Keratinocyte (primary cell): ENCODE data around the gene CCS. TPM values are rescaled to one million over a fixed set of nuclear protein-coding genes. Genes with fewer than 3 reads are reported as not detected.

ENCODE experiments used
- DNase-seq: peaks from one replicate; pipeline ENCODE4 v3.0.0-alpha.2; 2011; ENCODE audit warnings: low read depth, missing footprints, low spot score
- FAIRE-seq: peaks from 2 replicates; lab custom pipeline; 2011; peaks lifted over from hg19 to GRCh38; lab: Jason Lieb, UNC
- H2AFZ ChIP-seq: 2 replicates; pipeline ENCODE4 v1.6.0; 2012; ENCODE audit warnings: low read length, control low read depth, inconsistent platforms; ENCODE audit not compliant: control insufficient read depth
- H3K27ac ChIP-seq: 2 replicates; pipeline ENCODE4 v1.5.1; 2011; ENCODE audit warnings: low read length; ENCODE audit not compliant: control insufficient read depth, insufficient read depth
- H3K27me3 ChIP-seq: 3 replicates; pipeline ENCODE4 v1.6.0; 2011; ENCODE audit warnings: low read length; ENCODE audit not compliant: control insufficient read depth, insufficient read depth; ENCODE audit errors: extremely low read depth
- H3K36me3 ChIP-seq, 2 experiments: 2 replicates in 1 of 2; 3 replicates in 1 of 2; pipeline ENCODE4 v1.5.1; 2011; ENCODE audit warnings: low read length in 2 of 2, mild to moderate bottlenecking in 1 of 2; ENCODE audit not compliant: control insufficient read depth in 2 of 2, insufficient read depth in 2 of 2; ENCODE audit errors: extremely low read depth in 1 of 2
- H3K4me1 ChIP-seq: 3 replicates; pipeline ENCODE4 v1.5.1; 2011; ENCODE audit warnings: low read length; ENCODE audit not compliant: control insufficient read depth, insufficient read depth; ENCODE audit errors: extremely low read depth
- H3K4me2 ChIP-seq: 3 replicates; pipeline ENCODE4 v1.6.0; 2011; ENCODE audit warnings: low read depth, low read length; ENCODE audit not compliant: control insufficient read depth, insufficient read depth; ENCODE audit errors: extremely low read depth
- H3K4me3 ChIP-seq, 3 experiments: fragments of 200-600 bp in 1 of 3; sonication (generic) in 1 of 3; 2 replicates in 2 of 3; 3 replicates in 1 of 3; pipeline ENCODE4 v1.5.1; 2011 to 2016; ENCODE audit warnings: low read length in 3 of 3, mild to moderate bottlenecking in 3 of 3, control low read depth in 2 of 3, inconsistent platforms in 1 of 3, low read depth in 1 of 3, mixed read lengths in 1 of 3, mixed run types in 1 of 3, moderate library complexity in 1 of 3; ENCODE audit not compliant: control insufficient read depth in 2 of 3, insufficient read depth in 2 of 3; ENCODE audit errors: extremely low read depth in 1 of 3
- H3K79me2 ChIP-seq: 2 replicates; pipeline ENCODE4 v1.6.0; 2012; ENCODE audit warnings: low read length; ENCODE audit not compliant: control insufficient read depth, insufficient read depth
- H3K9ac ChIP-seq: 3 replicates; pipeline ENCODE4 v1.6.0; 2011; ENCODE audit warnings: low read length; ENCODE audit not compliant: control insufficient read depth, insufficient read depth; ENCODE audit errors: extremely low read depth
- H3K9me1 ChIP-seq: 3 replicates; pipeline ENCODE4 v1.6.0; 2011; ENCODE audit warnings: low read length; ENCODE audit not compliant: control insufficient read depth, insufficient read depth; ENCODE audit errors: extremely low read depth
- H3K9me3 ChIP-seq: 2 replicates; pipeline ENCODE4 v1.5.1; 2012; ENCODE audit warnings: low read depth, low read length; ENCODE audit not compliant: control insufficient read depth
- H4K20me1 ChIP-seq: 3 replicates; pipeline ENCODE4 v1.6.0; 2011; ENCODE audit warnings: low read length; ENCODE audit not compliant: control insufficient read depth, insufficient read depth; ENCODE audit errors: extremely low read depth
- CTCF ChIP-seq, 3 experiments: IDR thresholded peaks in 1 of 3; conservative IDR thresholded peaks in 1 of 3; optimal IDR thresholded peaks in 1 of 3; 2 replicates in 2 of 3; 3 replicates in 1 of 3; pipeline versions ENCODE3 to v1.5.1; 2011; ENCODE audit warnings: low read length in 3 of 3, mild to moderate bottlenecking in 3 of 3, moderate library complexity in 2 of 3, control low read depth in 1 of 3, inconsistent platforms in 1 of 3; ENCODE audit not compliant: insufficient read depth in 2 of 3; ENCODE audit errors: extremely low read depth in 1 of 3
- EZH2 ChIP-seq: IDR thresholded peaks from one replicate; pipeline ENCODE4 v1.6.1; 2012; ENCODE audit warnings: inconsistent platforms, mild to moderate bottlenecking, low read length, moderate library complexity
- dilution Hi-C: fragments of 300-500 bp; cut with MboI; formaldehyde crosslinking; loops from one replicate; pipeline ENCODE4 v1.7.0; 2020; ENCODE audit warnings: low sequenced_read_pairs; ENCODE audit not compliant: extremely low pct_ligation_motif_present
- polyA plus RNA-seq, 5 experiments: library from polyadenylated mRNA; depleted of rRNA in 3 of 5; stranded (reverse) in 3 of 5; stranded (forward) in 1 of 5; unstranded in 1 of 5; fragments of >200 nt; gene quantifications; 1 replicate in 1 of 5; 2 replicates in 3 of 5; 3 replicates in 1 of 5; pipeline versions ENCODE4 v1.2.1 to v1.2.3, GENCODE V29; 2011 to 2012; ENCODE audit warnings: missing spikeins in 2 of 5, low read depth in 1 of 5, low replicate concordance in 1 of 5

CCS gene
- polyA plus RNA-seq, 1 donor (not counting 4 experiments of a cell fraction or from before 2014, with no cell fraction given), result 17.6 TPM

GRCh38 chr11:66556086-66556485 lies 36.9 kb upstream of the CCS start:
- Histone ChIP-seq H3K79me2 (no peaks in the 10 kb centered on the region), H2AFZ (no peak overlapping the region), H3K9me1 (no peaks in the 10 kb centered on the region), H3K36me3 (no peaks in the 10 kb centered on the region), H3K4me1 (no peaks in the 10 kb centered on the region), H4K20me1 (no peaks in the 10 kb centered on the region), H3K9me3 (no peaks in the 10 kb centered on the region), H3K4me3 (no peak overlapping the region), H3K27ac (no peak overlapping the region), H3K9ac (no peak overlapping the region), H3K4me2 (no peak overlapping the region), H3K27me3 (peaks cover 23% of the 10 kb centered on the region)
- dilution Hi-C loops, result no loop called here
- no peak for DNase-seq
- TF ChIP-seq CTCF (optimal IDR thresholded peaks at IDR 0.05 in 1 of 3, IDR thresholded peaks at IDR 0.05 in 1 of 3, conservative IDR thresholded peaks at IDR 0.05 in 1 of 3; ENCODE audit: extremely low read depth in 1 of 3, insufficient read depth in 2 of 3, low read length in 3 of 3) (no peak), EZH2 (no peak)
- FAIRE-seq, result no peak

- peaks cover 23% of the 10 kb centered on the region for H3K27me3 ChIP-seq
- no peak overlapping the region for H3K4me3 ChIP-seq
- no peak for FAIRE-seq
- no peaks in the 10 kb centered on the region for H4K20me1 ChIP-seq
- no peak for DNase-seq
- no peaks in the 10 kb centered on the region for H3K9me1 ChIP-seq
- no peak overlapping the region for H3K4me2 ChIP-seq
- no peaks in the 10 kb centered on the region for H3K36me3 ChIP-seq
- dilution Hi-C loops, result no loop called here
- no peaks in the 10 kb centered on the region for H3K79me2 ChIP-seq
- H3K9me3 ChIP-seq, result no peaks in the 10 kb centered on the region
- TF ChIP-seq EZH2 (no peak), CTCF (optimal IDR thresholded peaks at IDR 0.05 in 1 of 3, IDR thresholded peaks at IDR 0.05 in 1 of 3, conservative IDR thresholded peaks at IDR 0.05 in 1 of 3; ENCODE audit: extremely low read depth in 1 of 3, insufficient read depth in 2 of 3, low read length in 3 of 3) (no peak)
- H3K9ac ChIP-seq, result no peak overlapping the region
- H3K27ac ChIP-seq, result no peak overlapping the region
- H2AFZ ChIP-seq, result no peak overlapping the region
- H3K4me1 ChIP-seq, result no peaks in the 10 kb centered on the region
Measured at GRCh38 chr11:66557733-66558326, 35.2 kb upstream of the CCS start.
